Measurements from ENCODE around the gene KIDINS220.

The KIDINS220 gene

GRCh38 chr2:8802741-8803140 is 34.7 kb downstream of the KIDINS220 start:
- Histone ChIP-seq H3K36me3 (peaks cover 60% of the 10 kb centered on the region), H3K27me3 (ENCODE audit: insufficient read depth, low read depth, severe bottlenecking) (no peaks in the 10 kb centered on the region), H3K27ac (no peak overlapping the region), H3K9me3 (ENCODE audit: severe bottlenecking) (no peaks in the 10 kb centered on the region), H3K4me3 (ENCODE audit: low read depth, low read length) (no peak overlapping the region)
- DNase-seq = no peak
- TF ChIP-seq CTCF (IDR thresholded peaks at IDR 0.05; ENCODE audit: low read depth, low read length) = no peak

- no peak for DNase-seq
- no peak overlapping the region for H3K4me3 ChIP-seq (ENCODE audit: low read depth, low read length)
- TF ChIP-seq CTCF (IDR thresholded peaks at IDR 0.05; ENCODE audit: low read depth, low read length) = no peak
- no peaks in the 10 kb centered on the region for H3K27me3 ChIP-seq (ENCODE audit: insufficient read depth, low read depth, severe bottlenecking)
- no peak overlapping the region for H3K27ac ChIP-seq
- no peaks in the 10 kb centered on the region for H3K9me3 ChIP-seq (ENCODE audit: severe bottlenecking)
- H3K36me3 ChIP-seq = peaks cover 64% of the 10 kb centered on the region
These were observed 36.6 kb downstream of the KIDINS220 start for GRCh38 chr2:8800821-8801220.

- Histone ChIP-seq H3K27me3 (ENCODE audit: insufficient read depth, low read depth, severe bottlenecking) (no peaks in the 10 kb centered on the region), H3K27ac (no peak overlapping the region), H3K36me3 (peaks cover 62% of the 10 kb centered on the region), H3K9me3 (ENCODE audit: severe bottlenecking) (no peaks in the 10 kb centered on the region), H3K4me3 (ENCODE audit: low read depth, low read length) (no peak overlapping the region)
- no peak for TF ChIP-seq CTCF (IDR thresholded peaks at IDR 0.05; ENCODE audit: low read depth, low read length)
- no peak for DNase-seq
These were observed 37.2 kb downstream of the KIDINS220 start for GRCh38 chr2:8800218-8800617.

- no peak for TF ChIP-seq CTCF (IDR thresholded peaks at IDR 0.05; ENCODE audit: low read depth, low read length)
- H3K4me3 ChIP-seq (ENCODE audit: low read depth, low read length) = no peak overlapping the region
- no peaks in the 10 kb centered on the region for H3K9me3 ChIP-seq (ENCODE audit: severe bottlenecking)
- H3K27ac ChIP-seq = no peak overlapping the region
- DNase-seq = no peak
- H3K27me3 ChIP-seq (ENCODE audit: insufficient read depth, low read depth, severe bottlenecking) = no peaks in the 10 kb centered on the region
- peaks cover 59% of the 10 kb centered on the region for H3K36me3 ChIP-seq
These were observed 38.4 kb downstream of the KIDINS220 start for GRCh38 chr2:8799004-8799403.

- no peak overlapping the region for H3K27ac ChIP-seq
- peaks cover 62% of the 10 kb centered on the region for H3K36me3 ChIP-seq
- no peak for TF ChIP-seq CTCF (IDR thresholded peaks at IDR 0.05; ENCODE audit: low read depth, low read length)
- H3K4me3 ChIP-seq (ENCODE audit: low read depth, low read length) = no peak overlapping the region
- H3K27me3 ChIP-seq (ENCODE audit: insufficient read depth, low read depth, severe bottlenecking) = no peaks in the 10 kb centered on the region
- no peak for DNase-seq
- H3K9me3 ChIP-seq (ENCODE audit: severe bottlenecking) = no peaks in the 10 kb centered on the region
These were observed 39.0 kb downstream of the KIDINS220 start for GRCh38 chr2:8798393-8798792.

- no peak for TF ChIP-seq CTCF (IDR thresholded peaks at IDR 0.05; ENCODE audit: low read depth, low read length)
- H3K27me3 ChIP-seq (ENCODE audit: insufficient read depth, low read depth, severe bottlenecking) = no peaks in the 10 kb centered on the region
- no peaks in the 10 kb centered on the region for H3K9me3 ChIP-seq (ENCODE audit: severe bottlenecking)
- no peak for DNase-seq
- H3K27ac ChIP-seq = no peak overlapping the region
- H3K4me3 ChIP-seq (ENCODE audit: low read depth, low read length) = no peak overlapping the region
- H3K36me3 ChIP-seq = peaks cover 68% of the 10 kb centered on the region
These were observed 39.7 kb downstream of the KIDINS220 start for GRCh38 chr2:8797682-8798081.
